SK-N-SH (cell line): ENCODE data around the gene DDX28.

Experiments
- CHD2 ChIP-seq: fragments of 150-350 bp; IDR thresholded peaks from 2 replicates; pipeline ENCODE4 v1.6.1; 2018; ENCODE audit warnings: low read length; ENCODE audit not compliant: partially characterized antibody
- NFIC ChIP-seq: IDR thresholded peaks from 2 replicates; pipeline ENCODE4 v1.4.0; 2012; ENCODE audit warnings: borderline replicate concordance
- POLR2AphosphoS5 ChIP-seq: IDR thresholded peaks from 2 replicates; pipeline ENCODE4 v1.6.1; 2012; ENCODE audit warnings: low read depth, low read length
- SIN3A ChIP-seq: IDR thresholded peaks from 2 replicates; pipeline ENCODE4 v1.6.1; 2012; ENCODE audit warnings: low read depth, mild to moderate bottlenecking, low read length, moderate library complexity, borderline replicate concordance
- TF ChIP-seq, protein P1 (sequence below): fragments of 150-350 bp; IDR thresholded peaks from 2 replicates; pipeline ENCODE4 v1.6.1; 2017; ENCODE audit warnings: antibody characterized with exemption, low read length, low read depth, borderline replicate concordance
- TF ChIP-seq, protein P2 (sequence below): fragments of 200-600 bp; sonication (generic); IDR thresholded peaks from 2 replicates; pipeline ENCODE4 v1.6.1; 2017; ENCODE audit warnings: antibody characterized with exemption, mild to moderate bottlenecking, moderate library complexity
- TF ChIP-seq, protein P3 (sequence below): IDR thresholded peaks from 2 replicates; pipeline ENCODE4 v1.6.1; 2012; ENCODE audit warnings: mild to moderate bottlenecking, low read depth, low read length, moderate library complexity

DNA sequence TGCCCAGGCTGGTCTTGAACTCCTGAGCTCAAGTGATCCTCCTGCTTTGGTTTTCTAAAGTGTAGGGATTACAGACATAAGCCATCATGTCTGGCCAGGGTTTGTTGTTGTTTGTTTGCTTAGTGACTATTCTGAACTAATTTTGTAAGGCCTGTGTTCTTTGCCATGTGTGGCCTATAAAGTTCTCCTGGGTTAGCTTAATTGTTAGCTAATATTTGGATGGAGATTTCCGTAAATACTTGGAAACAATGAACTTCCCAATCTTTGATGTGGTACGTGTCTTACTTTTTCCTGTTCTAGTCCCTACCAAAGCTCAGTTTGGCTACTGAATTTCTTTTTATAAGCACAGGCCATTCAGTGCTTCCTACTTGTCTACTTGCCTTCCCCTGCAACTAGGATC lies 25.0 kb upstream of the DDX28 start:
- TF ChIP-seq, protein P1, sequence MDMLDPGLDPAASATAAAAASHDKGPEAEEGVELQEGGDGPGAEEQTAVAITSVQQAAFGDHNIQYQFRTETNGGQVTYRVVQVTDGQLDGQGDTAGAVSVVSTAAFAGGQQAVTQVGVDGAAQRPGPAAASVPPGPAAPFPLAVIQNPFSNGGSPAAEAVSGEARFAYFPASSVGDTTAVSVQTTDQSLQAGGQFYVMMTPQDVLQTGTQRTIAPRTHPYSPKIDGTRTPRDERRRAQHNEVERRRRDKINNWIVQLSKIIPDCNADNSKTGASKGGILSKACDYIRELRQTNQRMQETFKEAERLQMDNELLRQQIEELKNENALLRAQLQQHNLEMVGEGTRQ: no peak
- TF ChIP-seq CHD2 (no peak), NFIC (no peak), POLR2AphosphoS5 (no peak), SIN3A (no peak)
- TF ChIP-seq, protein P2, sequence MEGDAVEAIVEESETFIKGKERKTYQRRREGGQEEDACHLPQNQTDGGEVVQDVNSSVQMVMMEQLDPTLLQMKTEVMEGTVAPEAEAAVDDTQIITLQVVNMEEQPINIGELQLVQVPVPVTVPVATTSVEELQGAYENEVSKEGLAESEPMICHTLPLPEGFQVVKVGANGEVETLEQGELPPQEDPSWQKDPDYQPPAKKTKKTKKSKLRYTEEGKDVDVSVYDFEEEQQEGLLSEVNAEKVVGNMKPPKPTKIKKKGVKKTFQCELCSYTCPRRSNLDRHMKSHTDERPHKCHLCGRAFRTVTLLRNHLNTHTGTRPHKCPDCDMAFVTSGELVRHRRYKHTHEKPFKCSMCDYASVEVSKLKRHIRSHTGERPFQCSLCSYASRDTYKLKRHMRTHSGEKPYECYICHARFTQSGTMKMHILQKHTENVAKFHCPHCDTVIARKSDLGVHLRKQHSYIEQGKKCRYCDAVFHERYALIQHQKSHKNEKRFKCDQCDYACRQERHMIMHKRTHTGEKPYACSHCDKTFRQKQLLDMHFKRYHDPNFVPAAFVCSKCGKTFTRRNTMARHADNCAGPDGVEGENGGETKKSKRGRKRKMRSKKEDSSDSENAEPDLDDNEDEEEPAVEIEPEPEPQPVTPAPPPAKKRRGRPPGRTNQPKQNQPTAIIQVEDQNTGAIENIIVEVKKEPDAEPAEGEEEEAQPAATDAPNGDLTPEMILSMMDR: no peak
- TF ChIP-seq, protein P3, sequence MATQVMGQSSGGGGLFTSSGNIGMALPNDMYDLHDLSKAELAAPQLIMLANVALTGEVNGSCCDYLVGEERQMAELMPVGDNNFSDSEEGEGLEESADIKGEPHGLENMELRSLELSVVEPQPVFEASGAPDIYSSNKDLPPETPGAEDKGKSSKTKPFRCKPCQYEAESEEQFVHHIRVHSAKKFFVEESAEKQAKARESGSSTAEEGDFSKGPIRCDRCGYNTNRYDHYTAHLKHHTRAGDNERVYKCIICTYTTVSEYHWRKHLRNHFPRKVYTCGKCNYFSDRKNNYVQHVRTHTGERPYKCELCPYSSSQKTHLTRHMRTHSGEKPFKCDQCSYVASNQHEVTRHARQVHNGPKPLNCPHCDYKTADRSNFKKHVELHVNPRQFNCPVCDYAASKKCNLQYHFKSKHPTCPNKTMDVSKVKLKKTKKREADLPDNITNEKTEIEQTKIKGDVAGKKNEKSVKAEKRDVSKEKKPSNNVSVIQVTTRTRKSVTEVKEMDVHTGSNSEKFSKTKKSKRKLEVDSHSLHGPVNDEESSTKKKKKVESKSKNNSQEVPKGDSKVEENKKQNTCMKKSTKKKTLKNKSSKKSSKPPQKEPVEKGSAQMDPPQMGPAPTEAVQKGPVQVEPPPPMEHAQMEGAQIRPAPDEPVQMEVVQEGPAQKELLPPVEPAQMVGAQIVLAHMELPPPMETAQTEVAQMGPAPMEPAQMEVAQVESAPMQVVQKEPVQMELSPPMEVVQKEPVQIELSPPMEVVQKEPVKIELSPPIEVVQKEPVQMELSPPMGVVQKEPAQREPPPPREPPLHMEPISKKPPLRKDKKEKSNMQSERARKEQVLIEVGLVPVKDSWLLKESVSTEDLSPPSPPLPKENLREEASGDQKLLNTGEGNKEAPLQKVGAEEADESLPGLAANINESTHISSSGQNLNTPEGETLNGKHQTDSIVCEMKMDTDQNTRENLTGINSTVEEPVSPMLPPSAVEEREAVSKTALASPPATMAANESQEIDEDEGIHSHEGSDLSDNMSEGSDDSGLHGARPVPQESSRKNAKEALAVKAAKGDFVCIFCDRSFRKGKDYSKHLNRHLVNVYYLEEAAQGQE: no peak
